GM12891 (cell line): ENCODE measurements around the gene KLHL2.

Source experiments
- PAX5 ChIP-seq: IDR thresholded peaks from 2 replicates; pipeline ENCODE4 v1.6.1; 2011; ENCODE audit warnings: low read length, moderate library complexity, mild to moderate bottlenecking; ENCODE audit not compliant: insufficient read depth, severe bottlenecking
- POLR2A ChIP-seq: IDR thresholded peaks from 2 replicates; pipeline ENCODE4 v1.6.1; 2011; ENCODE audit warnings: low read depth, low read length, control low read depth
- POLR2AphosphoS5 ChIP-seq: IDR thresholded peaks from 2 replicates; pipeline ENCODE4 v1.6.1; 2011; ENCODE audit warnings: low read depth, low read length, control low read depth
- SPI1 ChIP-seq: IDR thresholded peaks from 2 replicates; pipeline ENCODE4 v1.6.1; 2011; ENCODE audit warnings: low read depth, low read length, control low read depth
- TAF1 ChIP-seq: IDR thresholded peaks from 2 replicates; pipeline ENCODE4 v1.6.1; 2011; ENCODE audit warnings: low read depth, low read length, control low read depth

DNA sequence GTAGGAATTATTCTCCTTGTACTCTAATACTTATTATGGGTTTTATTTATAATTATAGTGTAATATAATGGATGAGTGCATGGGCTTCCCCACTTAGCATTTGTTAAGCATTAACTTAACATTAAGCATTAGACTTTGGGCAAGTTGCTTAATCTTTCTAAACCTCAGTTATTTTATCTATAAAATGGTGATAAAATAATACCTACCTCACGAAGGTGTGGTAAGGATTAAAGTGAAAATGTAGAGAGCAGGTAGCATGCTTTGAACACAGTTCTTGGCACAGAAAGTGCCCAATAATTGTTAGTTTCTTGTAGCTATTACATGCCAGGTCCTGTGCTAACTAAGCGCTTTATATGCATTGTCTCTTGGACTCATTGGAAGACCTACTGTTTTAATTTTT lies 122.7 kb downstream of the KLHL2 start:
- TF ChIP-seq POLR2A (no peak), POLR2AphosphoS5 (no peak), PAX5 (no peak), SPI1 (no peak), TAF1 (no peak)
